GM19351 (cell line): ENCODE results near the gene TP53BP2.
A peak's percentile ranks its signal among the peaks of the same experiment; 100 is the strongest.
"Not testable (repeated sequence)": the region's sequence is repeated elsewhere in the genome, so short reads cannot be mapped to it uniquely, and the experiment has no call there.

ENCODE experiments used
- ATAC-seq: cut with Tn5 transposase; IDR thresholded peaks from one replicate; pipeline ENCODE4 v1.9.1; 2021; ENCODE audit warnings: mild to moderate bottlenecking, moderate library complexity; ENCODE audit not compliant: unreplicated experiment

TP53BP2 gene

DNA sequence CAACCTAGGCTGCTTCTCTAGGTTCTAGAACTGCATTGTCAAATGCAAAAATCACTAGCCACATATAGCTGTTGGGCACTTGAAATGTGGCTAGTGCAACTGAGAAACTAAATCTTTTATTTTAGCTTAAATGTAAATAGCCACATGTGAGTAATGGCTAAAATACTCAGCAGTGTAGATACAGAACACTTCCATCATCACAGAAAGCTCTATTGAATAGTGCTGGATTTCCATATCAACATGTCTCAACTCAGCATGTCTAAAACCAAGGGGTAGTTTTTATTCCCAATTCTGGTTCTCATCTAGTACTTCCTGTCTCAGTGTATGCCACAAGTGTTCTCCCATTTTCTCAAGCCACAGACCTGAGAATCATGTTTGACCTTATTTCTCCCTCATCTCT is 7.5 kb upstream of the TP53BP2 start:
- ATAC-seq: no peak

GRCh38 chr1:223852337-223852736 is 6.6 kb upstream of the TP53BP2 start:
- ATAC-seq: no peak

- no peak for ATAC-seq
Observed at GRCh38 chr1:223849352-223850254, 3.9 kb upstream of the TP53BP2 start.

DNA sequence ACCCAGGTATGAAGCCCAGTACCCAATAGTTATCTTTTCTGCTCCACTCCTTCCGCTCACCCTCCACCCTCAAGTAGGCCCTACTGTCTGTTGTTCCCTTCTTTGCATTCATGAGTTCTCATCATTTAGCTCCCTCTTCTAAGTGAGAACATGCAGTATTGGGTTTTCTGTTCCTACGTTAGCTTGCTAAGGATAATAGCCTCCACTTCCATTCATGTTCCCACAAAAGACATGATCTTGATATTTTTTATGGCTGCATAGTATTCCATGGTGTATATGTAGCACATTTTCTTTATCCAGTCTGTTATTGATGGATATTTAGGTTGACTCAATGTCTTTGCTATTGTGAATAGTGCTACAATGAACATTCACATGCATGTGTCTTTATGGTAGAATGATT is 2.8 kb upstream of the TP53BP2 start:
- ATAC-seq: no peak

DNA sequence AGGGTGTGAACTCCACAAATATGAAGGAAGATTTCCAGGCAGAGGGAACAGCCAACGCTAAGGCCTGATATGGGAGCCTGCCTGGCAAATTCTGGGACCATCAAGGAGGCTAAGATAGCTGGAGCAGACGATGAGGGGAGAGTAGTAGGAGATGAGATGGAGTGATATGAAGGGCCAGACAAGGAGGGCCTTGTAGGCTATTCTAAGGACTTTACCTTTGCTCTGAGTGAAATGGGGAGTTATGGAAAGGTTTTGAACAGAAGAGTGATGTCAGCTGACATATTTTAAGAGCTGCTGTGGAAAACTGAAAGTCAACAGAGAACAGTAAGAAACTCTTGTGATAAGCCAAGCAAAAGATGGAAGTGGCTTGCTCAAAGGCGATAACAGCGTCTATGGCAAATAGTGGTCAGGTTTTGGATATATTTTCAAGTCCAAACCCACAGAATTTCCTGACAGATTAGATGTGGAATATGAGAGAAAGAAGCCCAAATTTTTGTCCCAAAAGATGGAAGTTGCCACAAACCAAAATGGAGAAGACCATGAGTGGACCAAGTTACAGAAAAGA is 2.1 kb upstream of the TP53BP2 start:
- no peak for ATAC-seq

- ATAC-seq: peak; percentile 13
Observed at GRCh38 chr1:223845037-223845809, 524 bp downstream of the TP53BP2 start.

- ATAC-seq: no peak
Observed at GRCh38 chr1:223844787-223845036, 1.0 kb downstream of the TP53BP2 start.

DNA sequence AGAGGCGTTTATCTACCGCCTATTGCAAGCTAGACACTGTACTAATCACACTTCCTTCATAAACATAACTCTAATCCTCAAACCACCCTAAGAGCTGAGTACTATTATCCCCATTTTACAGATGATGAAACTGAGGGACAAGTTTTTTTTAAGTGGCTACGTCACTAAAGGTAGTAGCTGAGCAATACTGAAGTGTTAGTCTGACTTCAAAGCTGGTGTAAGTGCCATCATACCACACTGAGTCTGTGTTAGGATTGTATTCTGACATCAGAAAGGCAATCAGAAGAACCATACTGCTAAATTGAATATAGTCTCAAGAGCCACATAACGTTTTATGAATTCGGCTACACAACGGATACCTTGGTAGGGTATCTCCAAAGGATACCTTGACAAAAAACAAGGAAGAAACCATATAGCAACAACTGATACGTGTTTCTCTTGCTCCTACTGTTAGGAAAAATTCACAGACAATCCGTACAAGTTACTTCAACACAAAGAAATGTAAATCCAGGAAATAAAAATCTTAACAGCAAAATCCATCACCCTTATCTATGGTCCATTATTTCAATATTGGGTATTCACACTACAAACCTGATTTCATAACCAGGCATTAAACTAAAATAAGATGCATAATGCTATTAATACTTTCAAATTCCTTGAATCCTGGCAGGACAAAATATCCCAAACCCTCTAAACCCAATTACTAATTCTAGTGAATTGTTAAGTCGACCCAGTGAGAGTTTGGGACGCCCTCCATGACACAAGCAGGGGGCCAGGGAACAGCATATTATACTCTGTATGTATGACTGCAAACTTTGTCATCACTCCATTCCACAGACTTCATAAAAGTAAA is 1.6 kb downstream of the TP53BP2 start:
- no peak for ATAC-seq

- ATAC-seq: no peak
Observed at GRCh38 chr1:223842784-223843183, 3.0 kb downstream of the TP53BP2 start.

DNA sequence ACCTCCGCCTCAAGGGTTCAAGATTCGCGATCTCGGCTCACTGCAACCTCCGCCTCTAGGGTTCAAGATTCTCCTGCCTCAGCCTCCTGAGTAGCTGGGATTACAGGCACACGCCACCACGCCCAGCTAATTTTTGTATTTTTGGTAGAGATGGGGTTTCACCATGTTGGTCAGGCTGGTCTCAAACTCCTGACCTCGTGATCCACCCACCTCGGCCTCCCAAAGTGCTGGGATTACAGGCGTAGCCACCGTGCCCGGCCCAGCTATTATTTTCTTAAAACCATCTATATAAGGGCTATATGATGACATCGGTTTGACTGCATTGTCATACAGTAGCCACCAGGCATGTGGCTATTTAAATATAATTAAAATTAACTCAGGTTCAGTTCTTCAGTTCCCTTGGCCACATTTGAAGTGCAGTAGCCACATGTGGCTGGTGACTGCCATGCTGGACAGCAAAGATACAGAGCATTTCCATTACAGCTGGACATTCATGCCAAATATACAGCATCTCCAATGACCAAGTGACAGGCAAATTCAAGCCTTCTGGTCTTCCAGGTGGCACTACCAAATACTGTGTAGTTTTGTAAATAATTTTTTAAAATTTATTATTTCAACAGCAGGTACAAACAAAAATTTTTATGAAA is 3.6 kb downstream of the TP53BP2 start:
- not testable (repeated sequence) for ATAC-seq

DNA sequence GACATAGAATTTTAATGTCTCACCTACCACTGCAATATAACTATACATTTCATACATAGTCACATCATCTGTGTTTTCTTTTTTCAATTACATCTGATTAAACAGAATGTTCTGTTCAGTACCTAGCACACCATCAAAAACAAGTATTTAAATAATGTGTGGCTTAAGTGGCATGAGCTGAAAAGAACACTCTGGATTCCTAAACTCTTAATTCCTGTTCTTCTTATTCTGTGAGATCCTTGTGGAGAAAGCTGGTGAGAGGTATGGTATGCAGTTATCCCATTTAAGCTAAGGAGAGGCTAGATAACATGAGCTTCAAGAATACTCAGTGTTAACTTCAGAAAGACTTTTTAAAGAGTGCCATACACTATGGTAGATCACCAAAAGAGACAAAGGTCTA is 5.5 kb downstream of the TP53BP2 start:
- no peak for ATAC-seq

DNA sequence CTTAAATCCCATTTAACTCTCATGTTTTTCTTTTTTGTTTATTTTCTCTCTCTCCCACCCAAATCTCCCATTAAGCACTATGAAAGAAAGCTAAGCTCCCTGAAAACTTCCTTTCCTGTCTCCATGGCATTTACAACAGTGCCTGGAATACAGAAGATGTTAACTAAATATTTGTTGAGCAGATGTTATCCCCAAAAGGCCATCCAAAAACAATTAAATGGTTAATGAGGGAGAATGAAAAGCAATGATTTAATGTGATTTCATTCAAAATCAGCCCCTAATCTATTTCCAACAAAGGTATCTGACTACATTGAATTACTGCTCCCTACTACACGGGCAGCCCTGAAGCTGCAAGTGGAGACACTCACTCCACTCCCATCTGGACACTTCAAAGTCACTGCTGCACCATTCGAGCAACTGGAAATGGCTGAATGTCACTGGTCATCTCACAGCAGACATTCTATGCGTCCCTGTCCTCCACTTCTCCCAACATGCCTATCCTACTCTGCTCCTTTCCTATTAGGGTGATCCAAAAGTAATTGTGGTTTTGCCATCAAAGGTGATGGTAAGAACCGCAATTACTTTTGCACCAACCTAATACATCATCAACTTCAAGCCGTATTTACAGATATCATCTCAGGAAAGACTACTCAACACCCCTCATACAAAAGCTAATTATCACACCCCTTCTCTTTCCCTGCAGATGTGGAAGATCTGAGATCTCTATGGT is 7.5 kb downstream of the TP53BP2 start:
- ATAC-seq: no peak

- ATAC-seq: no peak
Observed at GRCh38 chr1:223837687-223838086, 8.1 kb downstream of the TP53BP2 start.

DNA sequence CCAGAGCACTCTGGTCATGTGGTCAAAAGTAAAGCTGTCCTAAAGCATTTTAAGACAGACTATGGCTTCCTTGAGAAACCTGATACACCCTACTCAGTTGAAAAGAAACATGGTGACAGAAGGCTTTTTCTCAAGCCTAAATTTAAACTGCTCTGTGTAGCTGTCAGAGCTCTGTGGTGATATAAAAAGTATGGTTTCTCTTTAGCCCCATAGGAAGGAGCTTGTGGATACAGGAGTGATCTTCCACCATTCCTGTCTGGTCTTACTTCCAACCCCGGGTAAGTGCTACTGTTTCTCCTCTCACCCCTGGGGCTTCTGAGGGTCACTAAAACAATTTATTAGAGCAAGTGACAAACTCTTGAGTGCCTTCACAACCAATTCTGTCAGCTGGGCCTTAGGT is 8.5 kb downstream of the TP53BP2 start:
- no peak for ATAC-seq

DNA sequence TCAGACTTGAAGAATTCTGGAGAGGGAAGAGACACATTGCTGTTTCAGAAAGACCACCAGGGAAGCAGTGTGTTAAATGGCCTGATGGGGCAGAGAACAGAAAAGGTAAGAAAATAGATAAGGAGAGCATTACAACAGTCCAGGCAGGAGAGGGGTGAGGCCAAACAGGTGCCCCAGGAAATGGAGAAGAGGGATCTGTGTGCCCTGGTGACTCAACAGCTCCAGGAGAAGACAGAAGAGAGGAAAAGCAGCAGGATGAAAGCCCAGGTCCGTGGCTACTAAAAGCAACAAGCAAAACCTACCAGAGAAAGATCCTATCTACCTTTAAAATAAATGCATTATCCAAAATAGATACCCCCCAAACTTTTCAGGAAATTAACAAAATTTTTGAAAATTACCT is 9.2 kb downstream of the TP53BP2 start:
- no peak for ATAC-seq

- ATAC-seq: no peak
Observed at GRCh38 chr1:223835754-223836153, 10.0 kb downstream of the TP53BP2 start.

- no peak for ATAC-seq
Observed at GRCh38 chr1:223834660-223835263, 11.0 kb downstream of the TP53BP2 start.

DNA sequence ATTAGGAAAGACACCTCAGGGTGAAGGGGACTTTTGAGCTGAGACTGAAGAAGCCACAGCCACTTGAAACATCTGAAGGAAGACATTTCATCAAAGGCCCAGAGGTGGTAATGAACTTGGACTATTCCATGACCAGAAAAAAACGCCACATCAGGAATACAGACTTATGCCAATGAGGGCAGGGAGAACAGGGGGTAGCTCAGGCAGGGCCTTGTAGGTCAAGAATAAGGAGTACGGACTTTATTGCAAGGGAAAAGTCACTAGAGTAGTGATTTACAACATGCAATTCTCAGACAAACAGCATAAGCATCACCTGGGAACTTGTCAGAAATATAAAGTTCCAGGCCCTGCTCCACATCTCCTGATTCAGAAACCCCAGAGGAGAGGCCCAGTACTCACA is 11.8 kb downstream of the TP53BP2 start:
- ATAC-seq: no peak

DNA sequence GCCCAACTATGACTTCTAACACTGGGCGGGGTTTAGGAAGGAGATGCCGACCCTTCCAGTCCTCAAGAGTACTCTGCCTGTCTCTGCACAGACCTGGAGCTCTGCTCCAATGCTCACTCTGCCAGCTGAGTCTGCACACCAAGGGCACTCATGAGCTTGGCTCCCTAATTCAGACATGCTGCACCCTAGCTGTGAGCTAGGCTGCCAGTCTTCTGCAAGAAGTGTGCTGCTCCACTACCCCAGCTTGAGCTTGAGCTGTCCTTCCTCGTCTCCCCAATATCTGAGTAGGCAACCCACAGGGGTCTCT is 13.2 kb downstream of the TP53BP2 start:
- ATAC-seq: peak; percentile 36
